HCT116 (cell line): Measurements from ENCODE around the gene MATR3. TPM values are rescaled to one million over a fixed set of nuclear protein-coding genes. Genes with fewer than 3 reads are reported as not detected.

Experiments used
- ATAC-seq: fragments of 200-7000 bp; cut with Tn5 transposase; 2 replicates; pipeline ENCODE4 v1.9.1; 2020; ENCODE audit warnings: mild to moderate bottlenecking, moderate library complexity
- BruUV-seq: library from RNA; stranded (reverse); fragments of 400-500 nt; replicated peaks from 2 replicates; lab custom pipeline; 2021; lab: Mats Ljungman, UMichigan
- CTCF ChIA-PET: fragments of 300-600 bp; sonication (Branson Sonifier 250); formaldehyde crosslinking; loops from one replicate; lab custom pipeline; 2021; ENCODE audit warnings: antibody characterized with exemption; lab: Charles Lee
- POLR2A ChIA-PET: fragments of 300-600, 350-600 bp; sonication (Branson Sonifier 250); formaldehyde crosslinking; loops from one replicate; lab custom pipeline; 2021; ENCODE audit warnings: antibody characterized with exemption; lab: Charles Lee
- RAD21 ChIA-PET, 2 experiments: fragments of 300-600 bp; sonication (Branson Sonifier 250); formaldehyde crosslinking; loops; one replicate each; lab custom pipeline; 2023; ENCODE audit warnings: low total read pairs in 2 of 2; ENCODE audit not compliant: uncharacterized antibody in 2 of 2, unreplicated experiment in 2 of 2, low non-redundant PET in 1 of 2; lab: Charles Lee
- DNase-seq: peaks from one replicate; pipeline ENCODE4 v3.0.0-alpha.2; 2010; ENCODE audit warnings: low read depth, low spot score
- H2AFZ ChIP-seq: fragments of 200-600 bp; shearing (Covaris generic), sonication (generic); 2 replicates; pipeline ENCODE4 v1.6.1; 2017; ENCODE audit warnings: low read depth, mixed run types, mixed read lengths, antibody characterized with exemption, low read length; ENCODE audit not compliant: poor library complexity, severe bottlenecking
- H3K27ac ChIP-seq: 2 replicates; pipeline ENCODE4 v1.5.1; 2012; ENCODE audit warnings: low read depth, low read length
- H3K27me3 ChIP-seq: fragments of 200-600 bp; sonication (generic); 2 replicates; pipeline ENCODE4 v1.6.1; 2016; ENCODE audit warnings: mixed run types, low read length, mixed read lengths; ENCODE audit not compliant: insufficient read depth
- H3K36me3 ChIP-seq, 2 experiments: fragments of 200-500 bp in 1 of 2; fragments of 200-600 bp in 1 of 2; sonication (Bioruptor generic) in 1 of 2; sonication (generic) in 1 of 2; 2 replicates each; pipeline versions ENCODE4 v1.5.1 to v1.6.1; 2014 to 2016; ENCODE audit warnings: low read length in 2 of 2, inconsistent platforms in 1 of 2, mixed read lengths in 1 of 2, mixed run types in 1 of 2; ENCODE audit not compliant: insufficient read depth in 2 of 2, control insufficient read depth in 1 of 2
- H3K4me1 ChIP-seq, 2 experiments: fragments of 200-600 bp in 1 of 2; sonication (generic) in 1 of 2; 2 replicates each; pipeline versions ENCODE4 v1.5.1 to v1.6.1; 2012 to 2017; ENCODE audit warnings: low read length in 2 of 2, inconsistent platforms in 1 of 2, mild to moderate bottlenecking in 1 of 2, mixed read lengths in 1 of 2, mixed run types in 1 of 2, moderate library complexity in 1 of 2; ENCODE audit not compliant: insufficient read depth in 2 of 2, control insufficient read depth in 1 of 2
- H3K4me2 ChIP-seq: fragments of 200-600 bp; sonication (generic); 2 replicates; pipeline ENCODE4 v1.6.1; 2017; ENCODE audit warnings: mixed run types, low read length, mixed read lengths
- H3K4me3 ChIP-seq, 2 experiments: fragments of 200-600 bp in 1 of 2; sonication (generic) in 1 of 2; replicated peaks in 1 of 2; 2 replicates each; pipeline ENCODE4 v1.5.1; 2011 to 2016; ENCODE audit warnings: low read length in 2 of 2, control low read depth in 1 of 2, low read depth in 1 of 2, mild to moderate bottlenecking in 1 of 2, mixed read lengths in 1 of 2, mixed run types in 1 of 2
- H3K79me2 ChIP-seq: fragments of 200-600 bp; sonication (generic); 2 replicates; pipeline ENCODE4 v1.6.1; 2017; ENCODE audit warnings: mild to moderate bottlenecking, mixed run types, low read length, moderate library complexity, mixed read lengths; ENCODE audit not compliant: insufficient read depth
- H3K9ac ChIP-seq: fragments of 200-600 bp; sonication (generic); 2 replicates; pipeline ENCODE4 v1.6.1; 2016; ENCODE audit warnings: low read length, mixed read lengths
- H3K9me2 ChIP-seq: fragments of 200-600 bp; sonication (generic), shearing (Covaris generic); 2 replicates; pipeline ENCODE4 v1.6.1; 2017; ENCODE audit warnings: mixed run types, mild to moderate bottlenecking, moderate library complexity; ENCODE audit not compliant: insufficient read depth
- H3K9me3 ChIP-seq, 2 experiments: fragments of 200-500 bp in 1 of 2; fragments of 200-600 bp in 1 of 2; sonication (Bioruptor generic) in 1 of 2; sonication (generic) in 1 of 2; 2 replicates each; pipeline ENCODE4 v1.6.1; 2014 to 2017; ENCODE audit warnings: low read length in 2 of 2, mixed read lengths in 2 of 2, inconsistent platforms in 1 of 2, low read depth in 1 of 2, mild to moderate bottlenecking in 1 of 2, mixed run types in 1 of 2, moderate library complexity in 1 of 2; ENCODE audit not compliant: control insufficient read depth in 1 of 2, insufficient read depth in 1 of 2
- H4K20me1 ChIP-seq: fragments of 200-600 bp; sonication (generic), shearing (Covaris generic); 2 replicates; pipeline ENCODE4 v1.6.1; 2017; ENCODE audit warnings: mixed run types, mild to moderate bottlenecking, moderate library complexity; ENCODE audit not compliant: insufficient read depth
- CBX3 ChIP-seq: IDR thresholded peaks from 2 replicates; pipeline ENCODE4 v1.6.1; 2012; ENCODE audit warnings: low read depth
- CEBPB ChIP-seq: IDR thresholded peaks from 2 replicates; pipeline ENCODE4 v1.6.1; 2012; ENCODE audit warnings: low read depth
- ELF1 ChIP-seq: IDR thresholded peaks from 2 replicates; pipeline ENCODE4 v1.6.1; 2012; ENCODE audit warnings: low read depth, borderline replicate concordance
- RAD21 ChIP-seq: IDR thresholded peaks from 2 replicates; pipeline ENCODE4 v1.6.1; 2012; ENCODE audit warnings: low read depth, mild to moderate bottlenecking
- REST ChIP-seq: IDR thresholded peaks from 2 replicates; pipeline ENCODE4 v1.6.1; 2012; ENCODE audit warnings: low read depth
- YY1 ChIP-seq: IDR thresholded peaks from 2 replicates; pipeline ENCODE4 v1.6.1; 2011; ENCODE audit warnings: low read length, low read depth, moderate library complexity, mild to moderate bottlenecking; ENCODE audit not compliant: insufficient replicate concordance; ENCODE audit errors: extremely low read depth
- ZFX ChIP-seq: fragments of 450-650 bp; IDR thresholded peaks from 2 replicates; pipeline ENCODE4 v1.6.1; 2017
- intact Hi-C: fragments of 100-400 bp; cut with micrococcal nuclease; formaldehyde crosslinking; loops from 2 replicates; pipeline ENCODE4 v1.10.0; 2022
- total RNA-seq: library from RNA; stranded (reverse); gene quantifications from one replicate; pipeline ENCODE4 v1.2.1, GENCODE V29; 2021; ENCODE audit not compliant: unreplicated experiment
- TF ChIP-seq, protein P1 (sequence below), 3 experiments: fragments of 200-600 bp in 1 of 3; sonication (generic) in 1 of 3; IDR thresholded peaks in 2 of 3; conservative IDR thresholded peaks in 1 of 3; 2 replicates each; pipeline ENCODE4 v1.5.1; 2012 to 2017; ENCODE audit warnings: low read depth in 2 of 3, low read length in 2 of 3, antibody characterized with exemption in 1 of 3, borderline replicate concordance in 1 of 3, control low read depth in 1 of 3, mild to moderate bottlenecking in 1 of 3, mixed read lengths in 1 of 3, mixed run types in 1 of 3, moderate library complexity in 1 of 3; ENCODE audit not compliant: insufficient read depth in 1 of 3
- TF ChIP-seq, protein P2 (sequence below): IDR thresholded peaks from 2 replicates; pipeline ENCODE4 v1.6.1; 2012

Gene MATR3
- total RNA-seq, 1 experiment from 2014 or later: 123 TPM

DNA sequence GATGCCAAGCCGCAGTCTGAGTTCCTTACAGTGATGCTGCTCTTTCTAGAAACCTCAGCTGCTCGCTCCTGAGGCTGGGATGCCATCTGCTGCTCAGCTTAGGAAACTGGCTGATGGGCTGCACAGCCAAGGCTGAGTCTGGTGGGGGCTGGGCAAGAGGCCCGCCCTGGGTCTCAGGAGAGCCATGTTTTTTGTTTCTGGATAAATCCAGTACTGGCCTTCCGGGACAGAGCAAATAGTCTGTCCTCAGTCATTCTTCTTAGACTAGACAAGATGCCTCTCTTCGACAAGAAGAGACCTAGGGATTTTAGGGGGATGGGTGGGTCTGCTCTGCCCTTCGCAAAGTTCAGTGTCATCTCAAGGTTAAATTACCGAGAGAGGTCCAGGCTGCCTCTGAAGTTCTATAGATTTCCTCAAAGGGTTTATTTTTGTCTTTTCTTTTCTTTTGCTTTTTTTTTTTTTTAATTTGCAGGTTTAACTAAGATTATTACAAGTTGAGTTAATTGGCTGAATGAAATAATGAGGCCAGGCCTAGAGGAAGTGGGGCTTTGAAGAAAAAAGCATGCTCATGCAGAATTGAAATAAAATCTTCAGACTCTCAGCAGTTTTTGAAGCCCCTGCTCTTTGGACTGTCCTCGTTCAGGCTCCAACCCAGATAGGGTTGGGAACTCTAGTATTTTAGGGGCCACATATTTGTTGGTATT, 30.6 kb upstream of the MATR3 start:
- Histone ChIP-seq H4K20me1 (no peaks in the 10 kb centered on the region), H2AFZ (peak overlapping the region; percentile 87), H3K4me3 (no peak overlapping the region), H3K79me2 (no peaks in the 10 kb centered on the region), H3K4me2 (peak overlapping the region; percentile 14; the same call in 1 of the 2 replicates), H3K36me3 (no peaks in the 10 kb centered on the region), H3K9ac (no peak overlapping the region), H3K4me1 (peaks cover 0 to 11% of the 10 kb centered on the region in 2 experiments; a peak in 3 of 4 replicates), H3K27me3 (no peaks in the 10 kb centered on the region), H3K9me3 (no peaks in the 10 kb centered on the region), H3K27ac (no peak overlapping the region), H3K9me2 (no peaks in the 10 kb centered on the region)
- DNase-seq (peak; percentile 83), ATAC-seq (peak; percentile 99)
- TF ChIP-seq ELF1: no peak
- no peak for TF ChIP-seq CEBPB
- TF ChIP-seq ZFX: no peak
- TF ChIP-seq, protein P1, sequence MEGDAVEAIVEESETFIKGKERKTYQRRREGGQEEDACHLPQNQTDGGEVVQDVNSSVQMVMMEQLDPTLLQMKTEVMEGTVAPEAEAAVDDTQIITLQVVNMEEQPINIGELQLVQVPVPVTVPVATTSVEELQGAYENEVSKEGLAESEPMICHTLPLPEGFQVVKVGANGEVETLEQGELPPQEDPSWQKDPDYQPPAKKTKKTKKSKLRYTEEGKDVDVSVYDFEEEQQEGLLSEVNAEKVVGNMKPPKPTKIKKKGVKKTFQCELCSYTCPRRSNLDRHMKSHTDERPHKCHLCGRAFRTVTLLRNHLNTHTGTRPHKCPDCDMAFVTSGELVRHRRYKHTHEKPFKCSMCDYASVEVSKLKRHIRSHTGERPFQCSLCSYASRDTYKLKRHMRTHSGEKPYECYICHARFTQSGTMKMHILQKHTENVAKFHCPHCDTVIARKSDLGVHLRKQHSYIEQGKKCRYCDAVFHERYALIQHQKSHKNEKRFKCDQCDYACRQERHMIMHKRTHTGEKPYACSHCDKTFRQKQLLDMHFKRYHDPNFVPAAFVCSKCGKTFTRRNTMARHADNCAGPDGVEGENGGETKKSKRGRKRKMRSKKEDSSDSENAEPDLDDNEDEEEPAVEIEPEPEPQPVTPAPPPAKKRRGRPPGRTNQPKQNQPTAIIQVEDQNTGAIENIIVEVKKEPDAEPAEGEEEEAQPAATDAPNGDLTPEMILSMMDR (IDR thresholded peaks at IDR 0.05 in 2 of 3, conservative IDR thresholded peaks at IDR 0.05 in 1 of 3; ENCODE audit: borderline replicate concordance in 1 of 3, insufficient read depth in 1 of 3, low read depth in 2 of 3, low read length in 2 of 3): peak; percentile 85 to 94 (median 86)
- peak; percentile 40; the same call in 1 of the 2 replicates for TF ChIP-seq CBX3
- no peak for TF ChIP-seq REST
- peak; percentile 64 for TF ChIP-seq YY1
- TF ChIP-seq RAD21: peak; percentile 99
- TF ChIP-seq, protein P2, sequence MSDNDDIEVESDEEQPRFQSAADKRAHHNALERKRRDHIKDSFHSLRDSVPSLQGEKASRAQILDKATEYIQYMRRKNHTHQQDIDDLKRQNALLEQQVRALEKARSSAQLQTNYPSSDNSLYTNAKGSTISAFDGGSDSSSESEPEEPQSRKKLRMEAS: no peak
- CTCF ChIA-PET: interaction anchor here (0.7 to 1.1 kb wide), 5 partner anchors 10 to 684 kb away, joined by 3 to 6 read pairs (median 4); no protein-coding TSS in a partner anchor
- POLR2A ChIA-PET: interaction anchor here (0.6 to 1.3 kb wide), 3 partner anchors 9 to 10 kb away, joined by 3 read pairs; no protein-coding TSS in a partner anchor
- RAD21 ChIA-PET: interaction anchor here (1.1 kb wide), 2 partner anchors 622 to 683 kb away, joined by 3 to 4 read pairs; no protein-coding TSS in a partner anchor
- intact Hi-C loops: loop anchor here (1.0 to 10.0 kb wide), 6 partner anchors 126 to 808 kb away; partner anchors contain the start of gene CTNNA1
- BruUV-seq: no TSS peak
